GM12892 (cell line): ENCODE data around the gene GNAQ.

Experiments
- POLR2A ChIP-seq: IDR thresholded peaks from 2 replicates; pipeline ENCODE4 v1.6.1; 2011; ENCODE audit warnings: low read depth, low read length, control low read depth
- POLR2AphosphoS5 ChIP-seq: IDR thresholded peaks from 2 replicates; pipeline ENCODE4 v1.6.1; 2011; ENCODE audit warnings: low read depth, low read length, control low read depth

DNA sequence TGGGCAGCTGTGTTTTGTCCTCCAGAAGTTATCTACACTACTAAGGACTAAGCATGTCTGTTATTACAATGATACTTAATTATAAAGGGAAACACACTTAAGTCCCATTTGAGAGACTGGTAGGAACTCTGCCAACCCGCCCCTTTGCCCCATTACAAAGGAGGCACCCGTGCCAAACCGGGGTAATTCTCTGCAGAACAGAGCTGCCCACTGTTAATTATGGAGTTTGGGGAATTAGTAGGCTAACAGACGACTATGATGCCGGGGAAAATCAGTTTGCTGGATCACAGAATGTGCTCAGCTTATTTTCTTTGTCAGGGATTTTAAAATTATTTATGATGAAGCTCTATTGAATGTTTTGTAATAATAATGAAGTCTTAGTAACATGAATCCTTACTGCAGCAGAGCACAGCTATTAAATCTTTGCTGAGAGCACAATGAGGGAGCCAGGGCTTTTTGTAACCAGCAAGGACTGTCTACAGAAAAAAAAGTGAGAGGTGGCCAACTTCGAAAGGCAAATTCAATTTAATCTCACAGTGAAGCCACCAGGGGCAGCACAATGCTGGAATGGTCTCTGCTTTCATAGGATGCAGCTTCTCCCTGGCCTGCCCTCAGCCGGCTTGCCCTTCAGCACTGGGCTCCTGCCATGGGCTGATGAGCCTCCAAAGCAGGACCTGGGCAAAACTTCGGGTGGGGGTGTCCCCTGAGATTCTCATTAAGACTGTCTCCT is 134.5 kb downstream of the GNAQ start:
- no peak for TF ChIP-seq POLR2AphosphoS5
- no peak for TF ChIP-seq POLR2A
